GM12872 (cell line): Measurements from ENCODE around the gene FETUB.

ENCODE experiments used
- TF ChIP-seq, protein P1 (sequence below): IDR thresholded peaks from 3 replicates; pipeline ENCODE4 v1.5.1; 2011; ENCODE audit warnings: low read depth, mild to moderate bottlenecking, low read length, moderate library complexity; ENCODE audit not compliant: insufficient read depth

Gene FETUB

GRCh38 chr3:186608624-186609215 lies 31.5 kb upstream of the FETUB start:
- TF ChIP-seq, protein P1, sequence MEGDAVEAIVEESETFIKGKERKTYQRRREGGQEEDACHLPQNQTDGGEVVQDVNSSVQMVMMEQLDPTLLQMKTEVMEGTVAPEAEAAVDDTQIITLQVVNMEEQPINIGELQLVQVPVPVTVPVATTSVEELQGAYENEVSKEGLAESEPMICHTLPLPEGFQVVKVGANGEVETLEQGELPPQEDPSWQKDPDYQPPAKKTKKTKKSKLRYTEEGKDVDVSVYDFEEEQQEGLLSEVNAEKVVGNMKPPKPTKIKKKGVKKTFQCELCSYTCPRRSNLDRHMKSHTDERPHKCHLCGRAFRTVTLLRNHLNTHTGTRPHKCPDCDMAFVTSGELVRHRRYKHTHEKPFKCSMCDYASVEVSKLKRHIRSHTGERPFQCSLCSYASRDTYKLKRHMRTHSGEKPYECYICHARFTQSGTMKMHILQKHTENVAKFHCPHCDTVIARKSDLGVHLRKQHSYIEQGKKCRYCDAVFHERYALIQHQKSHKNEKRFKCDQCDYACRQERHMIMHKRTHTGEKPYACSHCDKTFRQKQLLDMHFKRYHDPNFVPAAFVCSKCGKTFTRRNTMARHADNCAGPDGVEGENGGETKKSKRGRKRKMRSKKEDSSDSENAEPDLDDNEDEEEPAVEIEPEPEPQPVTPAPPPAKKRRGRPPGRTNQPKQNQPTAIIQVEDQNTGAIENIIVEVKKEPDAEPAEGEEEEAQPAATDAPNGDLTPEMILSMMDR, result no peak

- TF ChIP-seq, protein P1, result peak; percentile 35; the same call in 1 of the 3 replicates
Measured at GRCh38 chr3:186609247-186609868, 30.8 kb upstream of the FETUB start.

DNA sequence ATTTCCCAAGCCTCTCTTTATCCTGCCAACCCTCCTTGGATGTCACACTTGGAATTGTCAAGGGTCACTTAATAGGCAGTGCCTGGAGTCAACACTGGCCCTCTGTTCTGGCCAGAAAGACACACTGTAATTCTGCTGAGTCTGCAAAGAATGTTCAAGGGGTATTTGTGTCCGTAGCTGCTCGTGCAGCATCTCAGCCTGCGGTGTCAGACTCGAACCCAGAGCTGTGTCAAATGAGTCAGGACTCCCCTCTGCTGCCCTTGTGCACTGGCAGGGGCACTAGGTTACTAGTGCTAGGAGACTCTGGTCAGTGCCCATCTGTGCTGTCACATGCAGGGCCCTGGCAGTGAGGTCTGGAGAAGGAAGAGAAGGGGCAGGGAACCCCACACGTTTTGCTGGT lies 28.1 kb upstream of the FETUB start:
- TF ChIP-seq, protein P1, result no peak

GRCh38 chr3:186612721-186613636 lies 27.2 kb upstream of the FETUB start, which contains the start of gene AHSG:
Gene AHSG (plus strand): TSS chr3:186613060. CDS start chr3:186613142, 82 bp downstream.
- TF ChIP-seq, protein P1, result no peak

DNA sequence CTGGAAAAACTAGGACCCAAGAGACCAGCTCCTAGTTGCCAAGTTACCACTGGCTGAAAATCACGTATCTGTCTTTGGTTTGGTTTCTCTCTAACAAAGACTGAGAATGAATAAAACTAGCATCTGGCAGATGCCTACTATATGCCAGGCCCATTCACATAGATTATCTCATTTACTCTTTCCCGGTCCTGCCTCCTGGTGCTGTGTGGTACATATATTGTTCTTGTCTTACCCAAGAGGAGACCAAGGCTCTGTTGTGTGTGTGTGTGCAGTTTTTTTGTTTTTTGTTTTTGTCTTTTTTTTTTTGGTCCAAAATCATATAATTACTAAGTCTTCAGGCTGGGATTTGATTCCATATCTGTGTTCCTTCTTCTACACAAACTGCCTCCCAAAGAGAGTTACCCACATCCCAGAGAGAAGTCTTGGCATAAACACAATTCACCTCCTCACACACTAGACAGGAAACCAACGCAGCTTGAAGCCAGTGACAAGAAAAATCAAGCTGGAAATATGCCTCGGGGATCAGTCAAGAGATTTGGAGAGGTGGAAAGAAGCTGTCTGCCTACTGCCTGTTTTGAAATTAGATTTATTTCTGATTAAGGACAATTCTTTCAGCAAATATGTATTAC lies 26.4 kb upstream of the FETUB start:
- TF ChIP-seq, protein P1, result no peak

DNA sequence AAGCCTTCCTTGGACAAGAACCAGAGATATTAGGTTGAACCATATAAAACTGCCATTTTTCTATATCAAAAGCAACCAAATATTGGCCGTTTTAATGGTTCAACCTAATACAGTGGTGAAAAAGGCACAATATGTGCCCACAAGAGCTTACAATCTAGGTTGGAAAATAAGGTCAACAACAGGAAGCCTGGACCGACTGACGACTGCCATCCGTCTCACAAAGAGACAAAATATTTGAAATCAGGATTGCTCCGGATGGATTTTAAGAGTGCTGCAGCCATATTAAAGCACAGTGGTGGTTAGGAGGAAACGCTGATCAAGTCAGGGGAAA lies 26.0 kb upstream of the FETUB start:
- TF ChIP-seq, protein P1, result no peak
